Measurements from ENCODE around the gene HCLS1. TPM values are rescaled to one million over a fixed set of nuclear protein-coding genes. Genes with fewer than 3 reads are reported as not detected.

HCLS1 gene
- total RNA-seq, 1 donor from 2014 or later = 1.6 TPM

- Histone ChIP-seq H4K20me1 (ENCODE audit: insufficient read depth, low read length) (no peaks in the 10 kb centered on the region), H3K4me3 (ENCODE audit: insufficient read depth, low read depth, low read length) (no peak overlapping the region), H3K27ac (ENCODE audit: low read depth, low read length) (no peak overlapping the region), H3K9ac (ENCODE audit: low read length) (no peak overlapping the region), H2AFZ (ENCODE audit: low read depth, low read length) (no peak overlapping the region), H3K27me3 (ENCODE audit: insufficient read depth, low read length) (no peaks in the 10 kb centered on the region), H3K4me1 (ENCODE audit: insufficient read depth, low read length) (no peaks in the 10 kb centered on the region), H3K79me2 (ENCODE audit: insufficient read depth, low read length) (no peaks in the 10 kb centered on the region), H3K9me3 (ENCODE audit: insufficient read depth, low read depth, low read length) (no peaks in the 10 kb centered on the region), H3K36me3 (ENCODE audit: insufficient read depth, low read length) (no peaks in the 10 kb centered on the region), H3K4me2 (ENCODE audit: low read length) (no peak overlapping the region)
- H3K9me3 Mint-ChIP-seq (ENCODE audit: unreplicated experiment) = no peaks in the 10 kb centered on the region
- DNase-seq (ENCODE audit: low read depth) = no peak
- H3K27ac Mint-ChIP-seq (ENCODE audit: unreplicated experiment) = no peak overlapping the region
- peaks cover 1% of the 10 kb centered on the region for H3K36me3 Mint-ChIP-seq (ENCODE audit: low read depth, unreplicated experiment)
- FAIRE-seq = no peak
- H3K4me3 Mint-ChIP-seq (ENCODE audit: unreplicated experiment) = no peak overlapping the region
- no peaks in the 10 kb centered on the region for H3K27me3 Mint-ChIP-seq (ENCODE audit: low read depth, unreplicated experiment)
- no peaks in the 10 kb centered on the region for H3K4me1 Mint-ChIP-seq (ENCODE audit: low read depth, unreplicated experiment)
- TF ChIP-seq EZH2 (IDR thresholded peaks at IDR 0.05; ENCODE audit: insufficient read depth, low read length) (no peak), CTCF (IDR thresholded peaks at IDR 0.05; ENCODE audit: insufficient read depth, low read depth, low read length) (no peak)
These were observed 15.6 kb downstream of the HCLS1 start for GRCh38 chr3:121645054-121645453.

GRCh38 chr3:121642601-121643314, 17.9 kb downstream of the HCLS1 start:
- Mint-ChIP-seq H3K4me1 (ENCODE audit: low read depth, unreplicated experiment) (no peaks in the 10 kb centered on the region), H3K27me3 (ENCODE audit: low read depth, unreplicated experiment) (no peaks in the 10 kb centered on the region), H3K4me3 (ENCODE audit: unreplicated experiment) (no peak overlapping the region), H3K36me3 (ENCODE audit: low read depth, unreplicated experiment) (peaks cover 1% of the 10 kb centered on the region), H3K9me3 (ENCODE audit: unreplicated experiment) (no peaks in the 10 kb centered on the region), H3K27ac (ENCODE audit: unreplicated experiment) (no peak overlapping the region)
- H3K9me3 ChIP-seq (ENCODE audit: insufficient read depth, low read depth, low read length) = no peaks in the 10 kb centered on the region
- H4K20me1 ChIP-seq (ENCODE audit: insufficient read depth, low read length) = no peaks in the 10 kb centered on the region
- H3K4me2 ChIP-seq (ENCODE audit: low read length) = no peak overlapping the region
- no peak for TF ChIP-seq CTCF (IDR thresholded peaks at IDR 0.05; ENCODE audit: insufficient read depth, low read depth, low read length)
- no peak for TF ChIP-seq EZH2 (IDR thresholded peaks at IDR 0.05; ENCODE audit: insufficient read depth, low read length)
- no peak for FAIRE-seq
- no peaks in the 10 kb centered on the region for H3K27me3 ChIP-seq (ENCODE audit: insufficient read depth, low read length)
- H3K36me3 ChIP-seq (ENCODE audit: insufficient read depth, low read length) = no peaks in the 10 kb centered on the region
- H3K27ac ChIP-seq (ENCODE audit: low read depth, low read length) = no peak overlapping the region
- no peak overlapping the region for H2AFZ ChIP-seq (ENCODE audit: low read depth, low read length)
- no peak overlapping the region for H3K4me3 ChIP-seq (ENCODE audit: insufficient read depth, low read depth, low read length)
- no peak for DNase-seq (ENCODE audit: low read depth)
- no peaks in the 10 kb centered on the region for H3K4me1 ChIP-seq (ENCODE audit: insufficient read depth, low read length)
- H3K9ac ChIP-seq (ENCODE audit: low read length) = no peak overlapping the region
- no peaks in the 10 kb centered on the region for H3K79me2 ChIP-seq (ENCODE audit: insufficient read depth, low read length)

- no peak for FAIRE-seq
- no peak for DNase-seq (ENCODE audit: low read depth)
- no peak overlapping the region for H3K27ac Mint-ChIP-seq (ENCODE audit: unreplicated experiment)
These were observed 19.6 kb downstream of the HCLS1 start for GRCh38 chr3:121641127-121641526.

More at GRCh38 chr3:121641127-121641526, 19.6 kb downstream of the HCLS1 start:
- H3K36me3 ChIP-seq (ENCODE audit: insufficient read depth, low read length) = no peaks in the 10 kb centered on the region
- no peaks in the 10 kb centered on the region for H3K79me2 ChIP-seq (ENCODE audit: insufficient read depth, low read length)
- H3K27me3 Mint-ChIP-seq (ENCODE audit: low read depth, unreplicated experiment) = no peaks in the 10 kb centered on the region
- TF ChIP-seq CTCF (IDR thresholded peaks at IDR 0.05; ENCODE audit: insufficient read depth, low read depth, low read length) (no peak), EZH2 (IDR thresholded peaks at IDR 0.05; ENCODE audit: insufficient read depth, low read length) (no peak)
- H3K9me3 ChIP-seq (ENCODE audit: insufficient read depth, low read depth, low read length) = no peaks in the 10 kb centered on the region
- no peak overlapping the region for H3K4me2 ChIP-seq (ENCODE audit: low read length)
- H4K20me1 ChIP-seq (ENCODE audit: insufficient read depth, low read length) = no peaks in the 10 kb centered on the region
- H3K9me3 Mint-ChIP-seq (ENCODE audit: unreplicated experiment) = no peaks in the 10 kb centered on the region
- no peak overlapping the region for H3K4me3 Mint-ChIP-seq (ENCODE audit: unreplicated experiment)
- no peak overlapping the region for H3K4me3 ChIP-seq (ENCODE audit: insufficient read depth, low read depth, low read length)
- H3K4me1 Mint-ChIP-seq (ENCODE audit: low read depth, unreplicated experiment) = no peaks in the 10 kb centered on the region
- H3K4me1 ChIP-seq (ENCODE audit: insufficient read depth, low read length) = no peaks in the 10 kb centered on the region
- H3K27ac ChIP-seq (ENCODE audit: low read depth, low read length) = no peak overlapping the region
- no peaks in the 10 kb centered on the region for H3K27me3 ChIP-seq (ENCODE audit: insufficient read depth, low read length)
- no peak overlapping the region for H2AFZ ChIP-seq (ENCODE audit: low read depth, low read length)
- H3K36me3 Mint-ChIP-seq (ENCODE audit: low read depth, unreplicated experiment) = peaks cover 6% of the 10 kb centered on the region
- H3K9ac ChIP-seq (ENCODE audit: low read length) = no peak overlapping the region

All from astrocyte (in vitro differentiated cells and primary cell).